Left ventricle myocardium inferior (tissue), 1 donor: Measurements from ENCODE around the gene ZNF581. TPM values are rescaled to one million over a fixed set of nuclear protein-coding genes. Genes with fewer than 3 reads are reported as not detected.
A peak's percentile ranks its signal among the peaks of the same experiment; 100 is the strongest.

Source experiments
- DNase-seq: peaks from one replicate; pipeline ENCODE4 v3.0.0-alpha.2; 2020
- H3K27ac ChIP-seq: fragments of 200-600 bp; replicated peaks from 2 replicates; pipeline ENCODE4 v1.8.0; 2021
- H3K27me3 ChIP-seq: fragments of 200-600 bp; 2 replicates; pipeline ENCODE4 v1.8.0; 2021; ENCODE audit warnings: low read depth
- H3K36me3 ChIP-seq: fragments of 200-600 bp; 2 replicates; pipeline ENCODE4 v1.8.0; 2021
- H3K4me1 ChIP-seq: fragments of 200-600 bp; 2 replicates; pipeline ENCODE4 v1.8.0; 2021
- H3K4me3 ChIP-seq: fragments of 200-600 bp; 2 replicates; pipeline ENCODE4 v1.8.0; 2021; ENCODE audit warnings: mild to moderate bottlenecking, moderate library complexity
- H3K9me3 ChIP-seq: fragments of 200-600 bp; replicated peaks from 2 replicates; pipeline ENCODE4 v1.8.0; 2021
- intact Hi-C: fragments of 100-400 bp; cut with micrococcal nuclease; formaldehyde crosslinking; loops from one replicate; pipeline ENCODE4 v1.11.0; 2022
- total RNA-seq: library from RNA; stranded (reverse); fragmentation: NEBNext Ultra II Directional; extraction: Animal tissue kit (Norgen Biotek cat#: 25700); gene quantifications from one replicate; pipeline ENCODE4 v1.2.1, GENCODE V29; 2021
- TF ChIP-seq, protein P1 (sequence below): fragments of 200-600 bp; IDR thresholded peaks from 2 replicates; pipeline ENCODE4 v1.8.0; 2021; ENCODE audit warnings: antibody characterized with exemption, mild to moderate bottlenecking, borderline replicate concordance
- donor health status: DM: no; HTN: yes; CAD: no; lungs with severe emphysema.

The ZNF581 gene
- total RNA-seq, 1 donor from 2014 or later = 7.1 TPM

DNA sequence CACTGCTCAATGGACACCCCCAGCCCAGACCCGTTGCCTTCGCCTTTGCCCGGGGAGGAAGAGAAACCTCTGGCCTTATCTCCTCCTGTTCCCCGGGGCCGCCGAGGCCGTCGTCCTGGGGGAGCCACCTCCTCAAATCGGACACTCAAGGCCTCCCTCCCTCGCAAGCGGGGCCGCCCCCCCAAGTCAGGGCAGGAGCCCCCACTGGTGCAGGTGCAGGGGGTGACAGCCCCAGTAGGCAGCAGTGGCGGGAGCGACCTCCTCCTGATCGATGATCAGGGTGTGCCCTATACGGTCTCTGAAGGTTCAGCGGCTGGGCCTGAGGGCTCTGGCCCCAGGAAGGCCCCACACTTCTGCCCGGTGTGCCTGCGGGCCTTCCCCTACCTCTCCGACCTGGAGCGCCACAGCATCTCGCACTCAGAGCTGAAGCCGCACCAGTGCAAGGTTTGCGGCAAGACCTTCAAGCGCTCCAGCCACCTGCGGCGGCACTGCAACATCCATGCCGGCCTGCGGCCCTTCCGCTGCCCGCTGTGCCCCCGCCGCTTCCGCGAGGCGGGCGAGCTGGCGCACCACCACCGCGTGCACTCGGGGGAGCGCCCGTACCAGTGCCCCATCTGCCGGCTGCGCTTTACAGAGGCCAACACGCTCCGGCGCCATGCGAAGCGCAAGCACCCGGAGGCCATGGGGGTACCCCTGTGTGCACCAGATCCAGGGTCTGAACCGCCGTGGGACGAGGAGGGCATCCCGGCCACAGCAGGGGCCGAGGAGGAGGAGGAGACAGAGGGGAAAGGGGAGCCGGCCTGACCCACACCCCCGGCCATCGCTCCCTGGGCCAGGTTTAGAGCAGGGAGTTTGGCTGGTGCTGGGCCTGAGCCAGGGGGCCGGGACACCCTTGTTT lies 41.1 kb upstream of the ZNF581 start:
- Histone ChIP-seq H3K4me1 (peaks cover 51% of the 10 kb centered on the region), H3K36me3 (peaks cover 2% of the 10 kb centered on the region), H3K9me3 (no peaks in the 10 kb centered on the region), H3K27me3 (no peaks in the 10 kb centered on the region), H3K27ac (no peak overlapping the region), H3K4me3 (no peak overlapping the region)
- TF ChIP-seq, protein P1, sequence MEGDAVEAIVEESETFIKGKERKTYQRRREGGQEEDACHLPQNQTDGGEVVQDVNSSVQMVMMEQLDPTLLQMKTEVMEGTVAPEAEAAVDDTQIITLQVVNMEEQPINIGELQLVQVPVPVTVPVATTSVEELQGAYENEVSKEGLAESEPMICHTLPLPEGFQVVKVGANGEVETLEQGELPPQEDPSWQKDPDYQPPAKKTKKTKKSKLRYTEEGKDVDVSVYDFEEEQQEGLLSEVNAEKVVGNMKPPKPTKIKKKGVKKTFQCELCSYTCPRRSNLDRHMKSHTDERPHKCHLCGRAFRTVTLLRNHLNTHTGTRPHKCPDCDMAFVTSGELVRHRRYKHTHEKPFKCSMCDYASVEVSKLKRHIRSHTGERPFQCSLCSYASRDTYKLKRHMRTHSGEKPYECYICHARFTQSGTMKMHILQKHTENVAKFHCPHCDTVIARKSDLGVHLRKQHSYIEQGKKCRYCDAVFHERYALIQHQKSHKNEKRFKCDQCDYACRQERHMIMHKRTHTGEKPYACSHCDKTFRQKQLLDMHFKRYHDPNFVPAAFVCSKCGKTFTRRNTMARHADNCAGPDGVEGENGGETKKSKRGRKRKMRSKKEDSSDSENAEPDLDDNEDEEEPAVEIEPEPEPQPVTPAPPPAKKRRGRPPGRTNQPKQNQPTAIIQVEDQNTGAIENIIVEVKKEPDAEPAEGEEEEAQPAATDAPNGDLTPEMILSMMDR = no peak
- no peak for DNase-seq
- intact Hi-C loops = no loop called here

GRCh38 chr19:55603115-55603514 lies 40.3 kb upstream of the ZNF581 start:
- TF ChIP-seq, protein P1 = no peak
- Histone ChIP-seq H3K9me3 (no peaks in the 10 kb centered on the region), H3K4me1 (peaks cover 59% of the 10 kb centered on the region), H3K4me3 (no peak overlapping the region), H3K36me3 (no peaks in the 10 kb centered on the region), H3K27ac (no peak overlapping the region), H3K27me3 (no peaks in the 10 kb centered on the region)
- no peak for DNase-seq
- intact Hi-C loops = no loop called here

- peaks cover 63% of the 10 kb centered on the region for H3K4me1 ChIP-seq
Measured at GRCh38 chr19:55603581-55604292, 39.7 kb upstream of the ZNF581 start.

GRCh38 chr19:55605207-55605636 lies 38.2 kb upstream of the ZNF581 start:
- Histone ChIP-seq H3K4me1 (peaks cover 58% of the 10 kb centered on the region), H3K4me3 (peak overlapping the region; percentile 89), H3K27ac (peak overlapping the region; percentile 98), H3K36me3 (peaks cover 14% of the 10 kb centered on the region), H3K27me3 (no peaks in the 10 kb centered on the region), H3K9me3 (no peaks in the 10 kb centered on the region)
- TF ChIP-seq, protein P1 = no peak
- DNase-seq = peak; percentile 97
- intact Hi-C loops = loop anchor here (5.0 kb wide), 1 partner anchor 88 kb away; no protein-coding TSS in a partner anchor

More at GRCh38 chr19:55603581-55604292, 39.7 kb upstream of the ZNF581 start:
- H3K27ac ChIP-seq = peak overlapping the region; percentile 98
- no peaks in the 10 kb centered on the region for H3K9me3 ChIP-seq
- no peaks in the 10 kb centered on the region for H3K36me3 ChIP-seq
- no peaks in the 10 kb centered on the region for H3K27me3 ChIP-seq
- TF ChIP-seq, protein P1 = no peak
- H3K4me3 ChIP-seq = peak overlapping the region; percentile 89
- DNase-seq = no peak
- intact Hi-C loops = no loop called here

DNA sequence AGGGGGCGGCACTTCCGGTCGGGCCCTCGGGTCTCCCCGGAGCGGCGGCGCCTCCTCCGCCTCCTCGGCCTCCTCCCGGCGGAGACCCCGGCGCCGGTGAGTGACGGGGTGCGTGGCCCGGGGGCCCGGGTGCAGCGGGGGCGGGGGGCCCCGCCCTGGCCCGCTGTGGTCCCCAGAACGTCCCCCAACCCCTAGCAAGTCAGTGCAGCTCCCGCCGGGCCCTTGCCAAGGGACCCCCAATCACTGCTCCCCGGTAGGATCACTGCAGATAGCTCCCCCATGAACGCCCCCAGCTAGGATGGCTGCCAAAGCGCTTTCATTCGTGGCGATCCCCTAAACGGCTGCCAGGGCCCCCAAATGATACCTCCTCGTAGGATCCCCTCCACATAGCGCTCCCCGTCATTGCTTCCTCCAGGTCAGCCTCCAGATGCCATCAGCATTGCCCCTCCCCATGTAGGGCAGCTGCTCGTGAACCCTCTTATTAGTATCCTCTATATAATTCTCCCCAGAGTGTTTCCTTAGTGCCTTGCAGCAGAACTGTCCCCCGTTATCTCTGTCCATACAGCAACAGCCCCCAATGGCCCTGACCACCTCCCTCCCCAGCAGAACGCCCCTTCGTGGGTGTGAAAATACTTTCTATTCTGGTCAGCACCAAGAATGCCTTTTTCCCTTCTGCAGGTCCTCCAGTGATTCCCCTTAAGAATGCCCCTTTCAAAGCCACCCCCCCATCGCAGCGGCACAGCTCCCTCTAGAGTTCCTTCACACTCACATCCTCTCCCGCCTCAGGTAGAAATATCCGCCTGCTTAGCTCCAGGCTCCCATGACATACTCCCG lies 37.6 kb upstream of the ZNF581 start, which contains the start of gene ZNF865:
Gene ZNF865 (plus strand): TSS at position 11 of the 834 bp plus-strand sequence. CDS start 7,972 bp downstream, outside the sequence.
- Histone ChIP-seq H3K27ac (peak within 1 kb of the TSS; percentile 98), H3K27me3 (no peaks in the 10 kb centered on the region), H3K36me3 (peaks cover 18% of the 10 kb centered on the region), H3K4me3 (peak within 1 kb of the TSS; percentile 89), H3K4me1 (peaks cover 58% of the 10 kb centered on the region), H3K9me3 (no peaks in the 10 kb centered on the region)
- DNase-seq = peak; percentile 72
- TF ChIP-seq, protein P1 = peak; percentile 76
- intact Hi-C loops = loop anchor here (5.0 kb wide), 1 partner anchor 89 kb away; no protein-coding TSS in a partner anchor
